HG03469 (cell line): ENCODE measurements around the gene ARHGEF11.

Experiments used
- ATAC-seq: cut with Tn5 transposase; IDR thresholded peaks from one replicate; pipeline ENCODE4 v1.9.1; 2021; ENCODE audit warnings: mild to moderate bottlenecking, moderate library complexity, moderate number of reproducible peaks; ENCODE audit not compliant: unreplicated experiment

ARHGEF11 gene

DNA sequence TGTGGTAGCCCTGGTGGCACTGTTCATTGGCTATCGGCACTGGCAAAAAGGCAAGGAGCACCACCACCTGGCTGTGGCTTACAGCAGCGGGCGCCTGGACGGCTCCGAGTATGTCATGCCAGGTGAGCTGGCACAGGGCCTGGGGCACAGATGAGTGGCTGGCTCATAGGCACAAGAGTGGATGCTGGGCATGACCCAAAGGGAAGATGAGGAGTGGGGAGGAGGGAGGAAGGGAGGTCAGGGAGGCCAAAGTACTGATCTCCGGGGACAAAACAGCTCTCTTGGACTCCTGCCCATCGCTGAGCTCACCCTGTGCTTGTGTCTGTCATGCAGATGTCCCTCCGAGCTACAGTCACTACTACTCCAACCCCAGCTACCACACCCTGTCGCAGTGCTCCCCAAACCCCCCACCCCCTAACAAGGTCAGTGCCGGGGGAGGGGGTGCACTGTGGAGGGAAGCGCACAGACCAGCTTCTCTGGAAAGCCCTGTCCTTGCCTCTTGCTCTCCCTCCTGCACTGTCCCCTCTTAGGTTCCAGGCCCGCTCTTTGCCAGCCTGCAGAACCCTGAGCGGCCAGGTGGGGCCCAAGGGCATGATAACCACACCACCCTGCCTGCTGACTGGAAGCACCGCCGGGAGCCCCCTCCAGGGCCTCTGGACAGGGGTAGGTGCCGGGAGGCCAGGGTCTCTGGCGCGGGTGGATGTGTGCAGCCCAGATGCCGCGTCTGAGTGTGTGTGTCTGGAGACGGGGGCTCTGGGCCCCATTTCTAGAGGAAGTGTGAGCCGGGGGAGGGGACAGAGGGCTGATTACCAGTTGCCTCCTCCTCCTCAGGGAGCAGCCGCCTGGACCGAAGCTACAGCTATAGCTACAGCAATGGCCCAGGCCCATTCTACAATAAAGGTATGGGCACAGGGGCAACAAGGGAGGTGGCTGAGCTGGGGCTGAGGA is 132.4 kb downstream of the ARHGEF11 start:
- no peak for ATAC-seq

GRCh38 chr1:156912310-156912709 is 133.2 kb downstream of the ARHGEF11 start:
- no peak for ATAC-seq

DNA sequence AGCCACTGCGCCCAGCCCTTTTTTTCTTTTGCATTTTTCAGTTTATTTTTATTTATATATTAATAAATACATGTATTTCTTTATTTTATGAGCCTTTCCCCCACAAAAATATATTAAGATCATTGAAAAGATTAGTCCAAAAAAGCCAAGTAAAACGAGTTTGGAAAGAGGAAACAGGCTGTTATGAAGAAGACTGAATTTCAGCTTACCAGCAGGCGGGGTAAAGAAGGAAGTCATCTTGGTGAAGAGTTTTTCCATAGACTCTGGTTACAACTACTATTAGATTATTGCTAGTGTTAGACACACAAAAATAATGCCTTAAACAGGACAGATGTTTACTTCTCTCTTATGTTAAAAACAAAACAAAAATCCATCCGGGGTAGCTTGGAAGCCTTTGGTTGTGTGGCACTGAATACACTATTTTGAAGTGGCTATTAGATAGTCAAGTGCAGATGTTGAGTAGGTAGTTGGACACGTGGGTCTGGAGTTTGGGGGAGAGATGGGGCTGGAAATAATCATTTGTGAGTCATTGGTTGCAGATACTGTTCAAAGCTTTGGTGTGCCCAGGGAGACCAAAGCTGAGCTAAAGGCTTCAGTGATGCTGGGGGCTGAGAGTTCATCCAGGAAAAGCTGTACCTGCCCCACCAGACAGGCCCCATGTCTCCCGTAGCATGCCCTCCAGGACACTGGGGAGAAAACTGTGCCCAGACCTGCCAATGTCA is 133.8 kb downstream of the ARHGEF11 start:
- no peak for ATAC-seq

- ATAC-seq: no peak
These were observed 135.2 kb downstream of the ARHGEF11 start for GRCh38 chr1:156910309-156910782.

- ATAC-seq: no peak
These were observed 135.9 kb downstream of the ARHGEF11 start for GRCh38 chr1:156909671-156910070.

- no peak for ATAC-seq
These were observed 136.6 kb downstream of the ARHGEF11 start for GRCh38 chr1:156908955-156909354.

GRCh38 chr1:156908541-156908940 is 137.0 kb downstream of the ARHGEF11 start:
- no peak for ATAC-seq

DNA sequence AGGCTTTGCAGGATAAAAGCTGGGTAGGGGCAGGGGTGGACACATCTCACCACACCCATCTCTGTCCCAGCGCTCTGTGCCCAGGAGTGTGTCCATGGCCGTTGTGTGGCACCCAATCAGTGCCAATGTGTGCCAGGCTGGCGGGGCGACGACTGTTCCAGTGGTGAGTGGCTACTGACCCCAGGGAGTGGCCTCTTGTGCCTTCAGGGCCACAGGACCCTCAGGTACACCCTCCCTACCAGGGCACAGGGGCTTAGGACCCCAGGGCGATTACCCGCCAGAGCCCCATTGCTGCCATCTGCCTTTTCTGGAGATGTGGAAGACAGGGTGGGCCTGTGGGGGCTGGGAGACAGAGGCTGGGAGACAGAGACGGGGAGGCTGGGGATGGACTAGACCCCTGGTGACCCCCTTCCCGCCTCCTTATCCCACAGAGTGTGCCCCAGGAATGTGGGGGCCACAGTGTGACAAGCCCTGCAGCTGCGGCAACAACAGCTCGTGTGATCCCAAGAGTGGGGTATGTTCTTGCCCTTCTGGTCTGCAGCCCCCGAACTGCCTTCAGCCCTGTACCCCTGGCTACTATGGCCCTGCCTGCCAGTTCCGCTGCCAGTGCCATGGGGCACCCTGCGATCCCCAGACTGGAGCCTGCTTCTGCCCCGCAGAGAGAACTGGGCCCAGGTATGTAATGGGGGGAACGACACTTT is 139.2 kb downstream of the ARHGEF11 start:
- no peak for ATAC-seq

- no peak for ATAC-seq
These were observed 139.9 kb downstream of the ARHGEF11 start for GRCh38 chr1:156905651-156906050.

DNA sequence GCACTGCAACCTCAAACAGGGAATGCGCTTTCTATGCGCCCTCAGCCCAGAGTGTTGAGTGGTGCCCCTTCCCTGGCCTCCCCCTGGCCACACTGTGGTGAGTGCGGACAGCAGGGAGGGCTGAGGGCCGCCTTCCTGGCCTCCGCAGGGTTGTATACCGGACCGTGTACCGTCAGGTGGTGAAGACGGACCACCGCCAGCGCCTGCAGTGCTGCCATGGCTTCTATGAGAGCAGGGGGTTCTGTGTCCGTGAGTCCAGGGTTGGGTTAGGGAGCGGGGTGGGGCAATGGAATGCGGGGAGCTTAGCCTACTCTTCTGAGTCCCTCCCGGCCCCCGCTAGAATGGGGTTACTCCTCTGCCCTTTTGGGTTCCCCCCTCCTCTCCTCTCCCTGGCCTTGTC is 140.4 kb downstream of the ARHGEF11 start:
- no peak for ATAC-seq

DNA sequence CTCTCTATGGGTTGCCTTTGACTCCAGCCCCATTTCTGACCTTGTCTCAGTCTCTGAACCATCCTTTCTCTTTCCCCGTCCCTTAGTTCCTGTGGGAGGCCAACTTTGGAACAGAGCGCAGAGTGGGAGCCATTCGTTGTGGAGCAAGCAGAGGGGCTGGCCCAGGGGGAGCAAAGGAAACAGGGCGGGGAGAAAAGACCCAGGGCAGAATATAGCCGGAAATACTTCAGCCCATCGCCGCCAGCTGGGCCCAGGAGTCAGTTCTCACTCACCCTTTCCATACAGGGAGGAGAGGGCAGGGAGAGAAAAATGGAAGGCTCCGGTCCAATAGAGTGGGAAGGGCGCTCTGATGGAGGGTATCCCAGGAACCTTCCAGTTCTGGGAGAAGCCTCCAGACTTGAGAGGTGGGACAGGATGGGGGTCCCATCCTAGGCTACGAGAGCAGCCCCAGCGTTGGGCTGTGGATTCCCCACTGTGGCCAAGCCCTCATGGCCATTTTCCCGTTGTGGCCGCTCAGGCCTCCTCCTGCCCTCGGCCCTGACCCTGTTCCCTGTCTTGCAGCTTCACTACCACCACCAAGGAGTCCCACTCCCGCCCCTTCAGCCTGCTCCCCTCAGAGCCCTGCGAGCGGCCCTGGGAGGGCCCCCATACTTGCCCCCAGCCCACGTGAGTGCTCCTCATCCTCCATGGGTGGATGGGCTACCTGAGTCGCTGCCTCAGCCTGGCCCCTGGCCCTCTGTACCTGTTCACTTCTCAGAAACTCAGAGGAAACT is 141.2 kb downstream of the ARHGEF11 start:
- ATAC-seq: no peak

- ATAC-seq: no peak
These were observed 142.0 kb downstream of the ARHGEF11 start for GRCh38 chr1:156903328-156904091.

DNA sequence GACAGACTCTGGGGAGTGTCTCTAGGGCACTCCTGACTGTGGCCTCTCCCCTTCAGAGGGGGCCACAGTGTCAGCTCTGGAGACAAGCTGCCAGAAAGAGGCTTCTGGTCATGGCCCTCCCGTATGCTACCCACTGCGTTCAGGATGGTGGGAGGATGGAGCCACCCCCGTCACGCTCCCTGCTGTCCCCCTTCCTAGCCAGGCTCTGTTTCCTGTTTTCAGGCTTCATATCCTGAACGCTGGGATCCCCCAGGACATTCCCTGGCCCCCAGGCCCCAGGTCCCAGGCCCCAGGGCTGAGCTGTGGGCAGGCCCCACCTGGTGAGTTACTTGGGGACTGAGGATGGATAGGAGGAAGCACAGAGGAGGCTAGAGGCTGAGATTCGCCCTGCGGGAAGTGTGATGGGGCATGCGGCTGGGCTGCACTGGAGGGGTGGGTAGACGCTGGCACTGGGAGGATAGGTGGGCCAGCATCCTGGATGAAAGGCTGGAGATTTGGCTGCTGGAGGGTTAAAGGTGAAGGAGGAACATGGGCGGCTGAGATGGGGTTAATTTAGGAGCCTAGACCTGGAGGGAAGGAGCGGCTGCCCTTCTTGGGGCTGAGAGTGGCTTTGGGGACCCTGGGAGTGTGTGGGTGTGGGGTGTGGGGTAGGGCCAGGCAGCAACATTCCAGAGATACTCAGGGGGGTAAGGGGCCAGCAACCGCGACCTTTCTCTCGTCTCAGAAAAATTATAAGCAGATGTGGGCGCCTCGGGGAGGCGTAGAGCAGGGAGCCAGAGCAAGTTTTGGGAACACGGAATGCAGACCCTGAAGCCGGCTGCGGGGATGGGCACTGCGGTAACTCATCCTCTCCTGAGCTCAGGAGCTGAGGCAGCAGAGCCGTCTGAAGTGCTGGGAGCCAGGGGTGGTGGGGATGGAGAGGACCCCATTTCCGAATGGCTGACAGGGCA is 143.3 kb downstream of the ARHGEF11 start:
- no peak for ATAC-seq

DNA sequence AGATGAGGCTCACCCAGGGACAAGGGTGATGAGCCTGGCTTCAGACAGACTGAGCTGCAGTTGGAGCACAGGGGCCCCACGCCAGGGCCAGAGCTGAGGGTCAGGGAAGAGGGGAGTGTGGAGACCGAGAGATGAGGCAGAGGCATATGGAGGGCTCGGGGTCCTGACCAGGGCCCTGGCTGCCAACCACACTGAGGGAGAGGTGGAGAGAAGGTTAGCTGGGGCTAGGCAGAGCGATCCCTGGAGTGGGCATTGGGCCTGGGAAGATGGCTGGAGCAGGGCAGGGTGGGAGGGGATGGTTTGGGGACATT is 144.0 kb downstream of the ARHGEF11 start:
- ATAC-seq: no peak

GRCh38 chr1:156900896-156901589 is 144.5 kb downstream of the ARHGEF11 start:
- no peak for ATAC-seq

GRCh38 chr1:156899956-156900718 is 145.4 kb downstream of the ARHGEF11 start:
- no peak for ATAC-seq

DNA sequence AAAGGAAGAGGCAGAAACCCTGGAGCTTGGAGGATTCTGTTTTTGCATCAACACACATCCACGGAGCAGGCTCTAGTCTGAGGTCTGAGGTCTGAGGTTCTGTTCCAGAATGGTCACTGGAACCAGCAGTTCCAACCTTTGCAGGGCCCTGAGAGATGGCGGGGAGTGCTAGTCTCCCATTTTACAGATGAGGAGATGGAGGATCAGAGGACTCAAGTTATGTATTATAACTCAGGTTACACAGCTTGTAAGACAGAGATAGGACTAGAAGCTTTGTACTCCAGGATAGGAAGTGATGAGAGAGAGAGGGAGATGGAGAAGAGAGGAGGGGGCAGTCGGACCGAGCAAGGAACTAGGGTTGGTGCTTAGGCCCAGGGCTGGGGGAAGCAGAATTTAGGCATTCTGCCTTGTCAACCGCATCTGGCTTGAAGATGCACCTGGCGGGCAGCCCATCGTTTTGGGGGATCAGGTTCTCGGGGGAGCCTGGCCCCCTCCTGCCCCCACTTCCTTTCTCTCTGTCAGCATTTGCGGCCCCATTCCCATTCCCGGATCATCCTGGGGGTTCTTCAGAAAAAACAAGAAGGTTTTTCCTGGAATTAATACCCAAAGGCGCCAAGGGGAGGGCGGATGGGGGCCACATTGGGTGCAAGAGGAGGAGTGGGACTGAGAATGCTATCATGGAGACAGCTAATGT is 146.4 kb downstream of the ARHGEF11 start:
- ATAC-seq: no peak
